SK-N-MC (cell line): ENCODE measurements around the gene NUAK1.

ENCODE experiments used
- DNase-seq: peaks from one replicate; pipeline ENCODE4 v3.0.0-alpha.2; 2011; ENCODE audit warnings: low read depth, low spot score
- H3K27ac ChIP-seq: fragments of 200-600 bp; sonication (generic); 2 replicates; pipeline ENCODE4 v1.5.1; 2016; ENCODE audit warnings: mixed run types
- H3K36me3 ChIP-seq: fragments of 200-600 bp; sonication (generic); 2 replicates; pipeline ENCODE4 v1.6.1; 2017; ENCODE audit warnings: antibody characterized with exemption, low read length, mixed read lengths; ENCODE audit not compliant: insufficient read depth
- H3K4me3 ChIP-seq: fragments of 200-600 bp; sonication (generic); 2 replicates; pipeline ENCODE4 v1.5.1; 2016
- H3K9ac ChIP-seq: fragments of 200-600 bp; sonication (generic); 2 replicates; pipeline ENCODE4 v1.8.0; 2017; ENCODE audit warnings: mixed run types, mixed read lengths; ENCODE audit not compliant: insufficient read length
- H3K9me3 ChIP-seq: fragments of 200-600 bp; sonication (generic); 2 replicates; pipeline ENCODE4 v1.6.1; 2017; ENCODE audit warnings: low read depth, mild to moderate bottlenecking, antibody characterized with exemption, low read length, moderate library complexity, mixed read lengths
- EZH2 ChIP-seq: fragments of 200-600 bp; sonication (generic); IDR thresholded peaks from one replicate; pipeline ENCODE4 v1.6.1; 2017; ENCODE audit warnings: antibody characterized with exemption
- FOXP2 ChIP-seq: optimal IDR thresholded peaks from 2 replicates; pipeline ENCODE3; 2011; ENCODE audit warnings: mild to moderate bottlenecking, moderate library complexity; ENCODE audit not compliant: insufficient read depth; ENCODE audit errors: extremely low read length, control extremely low read depth
- POLR2AphosphoS5 ChIP-seq: IDR thresholded peaks from 2 replicates; pipeline ENCODE4 v1.6.1; 2012; ENCODE audit warnings: mild to moderate bottlenecking, low read depth, low read length, borderline replicate concordance

NUAK1 gene

DNA sequence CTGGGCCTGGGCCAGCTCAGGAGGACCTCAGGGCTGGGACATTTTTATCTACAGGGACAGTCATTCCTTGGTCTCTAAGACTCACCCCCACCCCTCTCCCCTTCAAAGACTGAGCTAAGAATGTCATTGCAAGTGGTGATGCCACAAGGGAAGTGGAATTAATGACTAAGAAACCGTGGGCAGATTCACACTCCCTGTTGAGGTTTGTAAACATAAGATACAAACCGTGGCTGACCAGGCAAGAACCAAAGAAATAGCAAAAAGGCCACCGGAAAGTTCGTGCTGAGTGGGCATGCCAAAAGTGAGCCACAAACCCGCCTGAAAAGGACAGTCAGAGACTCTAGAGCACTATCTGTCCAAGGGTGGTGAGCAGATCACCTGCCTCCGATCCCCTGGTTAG, 25.7 kb downstream of the NUAK1 start:
- H3K9me3 ChIP-seq, result no peaks in the 10 kb centered on the region
- no peaks in the 10 kb centered on the region for H3K36me3 ChIP-seq
- H3K27ac ChIP-seq, result no peak overlapping the region
- DNase-seq, result no peak
- H3K9ac ChIP-seq, result no peak overlapping the region
- no peak overlapping the region for H3K4me3 ChIP-seq
- TF ChIP-seq POLR2AphosphoS5 (no peak), EZH2 (no peak), FOXP2 (no peak)

DNA sequence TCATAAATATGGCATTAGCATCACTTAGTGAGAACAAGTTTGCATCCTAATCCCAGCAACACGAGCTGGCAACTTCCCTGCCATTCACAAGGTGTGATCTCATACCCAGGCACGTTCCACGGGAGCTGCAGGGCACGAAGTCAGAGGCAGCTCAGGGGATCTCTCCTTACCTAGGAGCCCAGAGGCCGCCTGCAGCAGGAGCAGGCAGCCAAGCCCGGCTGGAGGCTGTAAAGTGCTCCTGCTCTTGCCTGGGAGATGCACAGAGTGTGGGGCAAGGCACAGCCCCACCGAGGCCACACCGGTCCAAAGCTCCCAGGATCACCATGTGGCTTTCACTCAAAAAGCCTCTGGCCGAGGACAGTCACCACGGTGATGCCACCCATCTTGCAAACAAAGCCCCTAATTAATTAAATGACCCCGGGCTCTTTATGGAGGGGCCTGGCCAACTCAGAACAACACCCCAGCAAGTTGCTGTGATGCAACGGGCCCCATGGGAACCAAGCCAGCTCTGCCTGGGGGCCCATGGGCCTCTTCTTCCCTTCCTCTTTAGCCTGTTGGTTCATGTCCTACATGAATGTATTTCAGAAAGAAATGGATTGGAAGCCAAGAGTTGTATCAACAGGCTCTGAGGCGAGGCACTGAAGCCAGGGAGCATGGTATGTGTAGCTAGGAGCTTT, 26.5 kb downstream of the NUAK1 start:
- DNase-seq, result no peak
- H3K9ac ChIP-seq, result no peak overlapping the region
- H3K27ac ChIP-seq, result no peak overlapping the region
- no peaks in the 10 kb centered on the region for H3K9me3 ChIP-seq
- TF ChIP-seq FOXP2 (no peak), POLR2AphosphoS5 (no peak)
- H3K36me3 ChIP-seq, result no peaks in the 10 kb centered on the region
- H3K4me3 ChIP-seq, result no peak overlapping the region

GRCh38 chr12:106110626-106111300, 28.0 kb downstream of the NUAK1 start:
- Histone ChIP-seq H3K27ac (no peak overlapping the region), H3K36me3 (no peaks in the 10 kb centered on the region), H3K9me3 (no peaks in the 10 kb centered on the region), H3K9ac (no peak overlapping the region), H3K4me3 (no peak overlapping the region)
- TF ChIP-seq FOXP2, result no peak
- no peak for TF ChIP-seq EZH2
- TF ChIP-seq POLR2AphosphoS5, result no peak
- DNase-seq, result no peak

DNA sequence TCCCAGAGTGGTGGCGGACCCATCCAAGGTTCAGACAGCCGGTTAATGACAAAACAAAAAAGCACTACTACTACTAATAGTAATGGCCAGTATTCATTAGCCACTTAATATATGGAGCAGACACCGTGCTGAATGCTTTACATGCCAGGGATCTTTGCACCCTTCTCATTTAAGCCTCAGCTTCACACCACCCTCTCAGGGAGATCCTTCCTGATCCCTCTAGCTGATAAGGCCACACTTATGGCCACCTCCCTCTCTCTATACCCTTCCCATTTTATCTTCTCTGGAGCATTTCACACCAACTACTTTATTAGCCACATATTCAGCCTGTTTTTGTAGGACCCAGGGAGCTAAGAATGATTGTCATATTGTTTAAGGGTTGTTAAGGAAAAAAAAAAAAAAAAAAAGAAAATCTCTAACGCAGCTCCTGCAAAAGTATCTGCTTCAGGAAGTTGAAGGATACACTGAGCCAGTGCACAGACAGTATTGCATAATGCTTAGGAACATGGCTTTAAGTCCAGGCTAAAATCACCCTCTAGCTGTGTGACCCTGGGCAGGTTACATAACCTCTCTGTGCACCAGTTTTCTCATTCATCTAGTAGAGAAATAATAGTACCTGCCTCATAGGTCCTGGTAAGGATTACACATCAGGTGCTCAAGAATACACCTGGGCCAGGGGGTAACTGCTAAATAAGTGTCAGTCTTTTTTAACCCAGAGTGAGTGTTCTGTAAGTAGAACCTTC, 29.4 kb downstream of the NUAK1 start:
- TF ChIP-seq EZH2 (no peak), FOXP2 (no peak), POLR2AphosphoS5 (no peak)
- Histone ChIP-seq H3K27ac (no peak overlapping the region), H3K9ac (no peak overlapping the region), H3K9me3 (no peaks in the 10 kb centered on the region), H3K4me3 (no peak overlapping the region), H3K36me3 (no peaks in the 10 kb centered on the region)
- no peak for DNase-seq

DNA sequence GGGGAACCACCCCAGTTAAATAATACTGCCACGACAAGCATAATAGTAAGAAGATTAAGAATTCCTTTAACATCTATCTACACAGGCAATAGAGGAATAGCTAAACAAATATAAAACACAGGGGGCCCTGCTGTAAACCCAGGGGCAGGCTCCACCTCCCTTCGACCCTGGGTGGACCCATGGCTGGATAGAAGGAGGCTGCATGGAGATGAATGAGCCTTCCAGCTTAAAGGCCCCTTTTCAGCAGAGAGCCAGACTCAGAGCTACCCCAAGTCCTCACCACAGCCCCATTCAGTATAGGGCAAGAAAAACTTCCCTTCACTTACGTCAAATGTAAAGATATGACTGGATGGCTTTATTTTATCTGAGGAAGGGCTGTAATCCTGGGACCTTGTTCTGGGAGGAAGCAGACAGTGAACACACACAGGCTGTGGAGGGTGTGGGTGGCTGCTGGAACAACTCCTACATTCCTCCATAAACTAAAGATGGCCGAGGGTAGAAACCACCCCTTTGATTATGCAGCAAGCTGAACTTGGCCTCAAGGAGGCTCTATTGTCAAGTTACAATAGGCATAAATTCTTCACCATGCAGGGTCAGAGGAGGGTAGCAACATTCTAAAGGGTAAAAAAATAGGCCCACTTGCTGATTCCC, 30.4 kb downstream of the NUAK1 start:
- no peak for TF ChIP-seq EZH2
- no peak for TF ChIP-seq FOXP2
- no peak for TF ChIP-seq POLR2AphosphoS5
- no peaks in the 10 kb centered on the region for H3K9me3 ChIP-seq
- DNase-seq, result no peak
- no peak overlapping the region for H3K27ac ChIP-seq
- no peak overlapping the region for H3K4me3 ChIP-seq
- no peaks in the 10 kb centered on the region for H3K36me3 ChIP-seq
- H3K9ac ChIP-seq, result no peak overlapping the region

GRCh38 chr12:106107566-106107965, 31.2 kb downstream of the NUAK1 start:
- Histone ChIP-seq H3K27ac (no peak overlapping the region), H3K4me3 (no peak overlapping the region), H3K9ac (no peak overlapping the region), H3K36me3 (no peaks in the 10 kb centered on the region), H3K9me3 (no peaks in the 10 kb centered on the region)
- DNase-seq, result no peak
- TF ChIP-seq FOXP2, result no peak

- no peak for DNase-seq
- H3K4me3 ChIP-seq, result no peak overlapping the region
Observed at GRCh38 chr12:106106892-106107291, 31.9 kb downstream of the NUAK1 start.

GRCh38 chr12:106106061-106106566, 32.6 kb downstream of the NUAK1 start:
- TF ChIP-seq EZH2 (no peak), POLR2AphosphoS5 (no peak), FOXP2 (no peak)

More at GRCh38 chr12:106106892-106107291, 31.9 kb downstream of the NUAK1 start:
- H3K9ac ChIP-seq, result no peak overlapping the region
- TF ChIP-seq POLR2AphosphoS5 (no peak), FOXP2 (no peak), EZH2 (no peak)
- no peaks in the 10 kb centered on the region for H3K36me3 ChIP-seq
- H3K27ac ChIP-seq, result no peak overlapping the region
- no peaks in the 10 kb centered on the region for H3K9me3 ChIP-seq

More at GRCh38 chr12:106106061-106106566, 32.6 kb downstream of the NUAK1 start:
- H3K4me3 ChIP-seq, result no peak overlapping the region
- no peaks in the 10 kb centered on the region for H3K36me3 ChIP-seq
- no peaks in the 10 kb centered on the region for H3K9me3 ChIP-seq
- H3K27ac ChIP-seq, result no peak overlapping the region
- no peak for DNase-seq
- no peak overlapping the region for H3K9ac ChIP-seq
